Urinary bladder (tissue), 4 donors: ENCODE data around the gene AMZ2. TPM values are rescaled to one million over a fixed set of nuclear protein-coding genes. Genes with fewer than 3 reads are reported as not detected.

Source experiments
- DNase-seq: peaks from one replicate; pipeline ENCODE4 v3.0.0-alpha.2; 2015; ENCODE audit errors: extremely low spot score
- H3K27ac ChIP-seq: one replicate; pipeline ENCODE4 v1.5.1; 2013; ENCODE audit warnings: low read depth, mild to moderate bottlenecking, moderate library complexity
- H3K36me3 ChIP-seq: one replicate; pipeline ENCODE4 v1.6.1; 2013; ENCODE audit warnings: mild to moderate bottlenecking, moderate library complexity; ENCODE audit not compliant: insufficient read depth
- H3K4me1 ChIP-seq: one replicate; pipeline ENCODE4 v1.6.1; 2013; ENCODE audit warnings: mild to moderate bottlenecking, moderate library complexity; ENCODE audit not compliant: insufficient read depth
- H3K4me3 ChIP-seq: one replicate; pipeline ENCODE4 v1.5.1; 2013; ENCODE audit warnings: low read depth, low read length
- WGBS: extraction: QIAGEN DNeasy Blood & Tissue Kit; methylation state at CpG from one replicate; pipeline ENCODE4 v1.1.7; 2013; 5-methylcytosine and 5-hydroxymethylcytosine counted together
- polyA plus RNA-seq: library from polyadenylated mRNA; stranded (reverse); fragments of 200-250 nt; gene quantifications from one replicate; pipeline ENCODE4 v1.2.3, GENCODE V29; 2013
- total RNA-seq: library from RNA; depleted of rRNA; stranded (reverse); fragments of >200 nt; gene quantifications from one replicate; pipeline ENCODE4 v1.2.3, GENCODE V29; 2014
- donor health status: healthy with polysubstance abuse.
- donor health status: healthy.

AMZ2 gene
- total and polyA plus RNA-seq, 2 donors = 45.8 to 54.1 TPM

DNA sequence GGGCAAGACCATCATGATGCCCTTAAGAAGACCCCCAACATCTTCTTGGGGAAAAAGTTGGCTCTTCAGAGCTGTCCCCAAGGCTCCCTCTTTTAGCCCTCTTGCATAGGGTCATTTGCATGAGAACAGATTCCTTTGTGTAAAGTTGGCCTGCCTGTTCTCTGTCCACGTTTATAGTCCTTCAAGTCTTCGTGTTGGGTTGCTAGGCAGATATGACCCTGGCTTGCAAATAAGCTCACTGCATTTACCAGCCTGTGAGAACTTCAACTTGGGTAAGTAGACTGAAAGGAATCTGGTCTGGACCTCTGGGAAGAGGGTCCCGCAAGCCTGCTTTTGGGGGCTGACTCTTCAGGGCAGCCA is 46.3 kb downstream of the AMZ2 start:
- H3K36me3 ChIP-seq = no peaks in the 10 kb centered on the region
- DNase-seq = no peak
- WGBS = 56% methylated on average over 3 of the region's 3 CpGs
- no peak overlapping the region for H3K27ac ChIP-seq
- no peak overlapping the region for H3K4me3 ChIP-seq
- peaks cover 3% of the 10 kb centered on the region for H3K4me1 ChIP-seq

DNA sequence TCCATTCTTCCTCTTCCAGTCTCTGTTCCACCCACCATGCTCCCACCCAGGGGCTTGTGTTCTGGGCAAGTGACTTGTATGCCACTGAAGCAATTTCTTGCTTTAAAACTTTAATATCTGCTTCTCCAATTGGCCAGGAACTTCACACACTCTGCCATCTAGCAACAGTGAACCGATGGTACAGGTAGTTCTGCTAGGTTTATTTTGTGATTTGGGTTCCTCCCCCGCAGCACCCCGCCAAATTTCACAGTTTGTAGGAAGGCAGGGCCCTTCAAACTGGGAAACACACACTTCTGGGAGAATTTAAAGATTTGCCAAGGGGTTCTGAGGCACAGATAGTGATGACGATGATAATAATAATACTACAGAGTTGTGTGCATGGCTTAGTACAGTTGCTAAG is 46.8 kb downstream of the AMZ2 start:
- 87% methylated on average over 4 of the region's 4 CpGs for WGBS
- Histone ChIP-seq H3K4me3 (no peak overlapping the region), H3K36me3 (no peaks in the 10 kb centered on the region), H3K4me1 (peaks cover 3% of the 10 kb centered on the region), H3K27ac (no peak overlapping the region)
- no peak for DNase-seq

DNA sequence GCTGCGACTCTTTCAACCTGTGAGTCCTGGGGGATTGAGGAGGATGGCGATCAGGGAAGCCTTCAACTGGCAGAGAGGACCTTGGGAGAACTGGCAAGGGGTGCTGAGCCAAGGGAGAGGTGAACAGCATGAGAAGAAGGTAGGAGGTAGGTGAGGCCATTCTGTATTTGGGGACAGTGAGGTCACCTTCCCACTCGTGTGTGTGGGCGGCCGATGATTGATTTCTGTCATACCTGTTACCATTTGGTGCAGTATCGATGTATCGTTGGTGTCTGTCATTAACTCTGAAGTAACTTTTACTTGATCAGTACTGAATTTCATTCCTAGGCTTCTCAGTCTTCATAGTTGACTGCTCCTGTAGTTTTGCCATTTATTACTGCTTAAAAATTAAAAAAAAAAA is 47.2 kb downstream of the AMZ2 start:
- DNase-seq = no peak
- Histone ChIP-seq H3K27ac (no peak overlapping the region), H3K36me3 (no peaks in the 10 kb centered on the region), H3K4me1 (peaks cover 3% of the 10 kb centered on the region), H3K4me3 (no peak overlapping the region)
- 88% methylated on average over 7 of the region's 7 CpGs for WGBS

DNA sequence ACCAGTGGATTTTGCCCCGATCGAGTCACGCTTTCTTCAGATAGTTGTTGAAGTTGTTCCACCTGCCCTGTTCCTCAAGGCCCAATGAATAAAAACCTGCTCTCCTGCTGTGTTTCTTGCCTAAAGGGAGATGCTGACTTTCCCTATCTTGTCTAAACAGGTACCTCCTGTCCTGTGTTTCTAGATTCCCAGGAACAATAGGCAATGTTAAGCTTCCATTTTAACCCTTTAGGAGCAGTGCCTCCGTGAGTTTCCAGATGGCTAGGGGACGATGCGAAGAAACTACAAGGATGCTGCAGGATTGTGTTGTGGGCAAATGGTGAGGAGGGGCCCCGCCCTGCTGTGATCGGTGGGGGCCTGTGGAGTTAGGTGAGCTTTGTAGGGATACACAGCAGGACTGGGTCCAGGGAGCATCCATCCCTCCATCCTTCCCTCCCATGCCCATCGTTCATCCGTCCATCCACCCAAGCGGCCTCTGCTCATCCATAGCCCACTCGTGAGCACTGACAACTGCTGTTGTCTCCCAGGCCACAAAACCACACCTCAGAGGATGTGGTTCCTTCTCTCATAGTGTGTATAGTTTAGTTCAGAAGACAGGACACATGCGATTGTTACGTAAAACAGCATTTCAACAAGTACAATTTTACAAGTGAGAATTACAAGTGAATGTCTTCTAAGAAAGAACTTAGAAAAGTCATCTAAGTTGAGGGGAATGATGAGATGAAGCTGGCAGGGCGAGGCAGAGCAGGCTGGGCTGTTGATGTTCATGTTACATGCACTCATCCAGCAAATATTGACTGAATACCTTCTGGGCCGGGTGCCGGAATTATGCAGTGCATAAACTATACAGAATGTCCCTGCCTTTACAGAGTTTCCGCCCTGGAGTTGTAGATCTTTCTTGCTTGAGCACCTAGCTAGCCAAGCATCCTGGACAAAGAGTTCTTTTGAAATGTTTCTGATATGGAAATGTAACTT is 48.7 kb downstream of the AMZ2 start:
- no peak for DNase-seq
- Histone ChIP-seq H3K4me3 (no peak overlapping the region), H3K4me1 (peaks cover under 1% of the 10 kb centered on the region), H3K36me3 (no peaks in the 10 kb centered on the region), H3K27ac (no peak overlapping the region)
- WGBS = 81% methylated on average over 18 of the region's 18 CpGs

DNA sequence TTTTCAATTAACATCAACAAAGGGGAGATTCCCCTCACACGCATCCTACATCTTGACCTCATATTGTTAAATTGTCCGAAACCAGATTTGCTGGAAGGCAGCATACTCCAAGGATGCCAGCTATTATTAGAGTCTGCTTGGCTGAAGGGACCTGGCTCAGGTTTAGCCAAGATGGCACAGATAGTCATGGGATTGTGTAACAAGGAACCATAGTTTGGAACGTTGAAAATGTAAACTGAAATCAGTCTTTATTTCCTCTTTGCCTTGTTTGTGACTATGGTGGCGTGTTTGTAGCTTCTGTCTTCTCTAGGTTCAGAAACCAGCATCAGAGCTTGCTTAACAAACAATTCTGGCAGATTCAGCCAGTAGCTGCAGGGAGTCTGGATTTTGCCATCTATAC is 49.4 kb downstream of the AMZ2 start:
- no peak for DNase-seq
- no peak overlapping the region for H3K27ac ChIP-seq
- H3K4me1 ChIP-seq = no peaks in the 10 kb centered on the region
- WGBS = 77% methylated on average over 4 of the region's 4 CpGs
- no peaks in the 10 kb centered on the region for H3K36me3 ChIP-seq
- H3K4me3 ChIP-seq = no peak overlapping the region

DNA sequence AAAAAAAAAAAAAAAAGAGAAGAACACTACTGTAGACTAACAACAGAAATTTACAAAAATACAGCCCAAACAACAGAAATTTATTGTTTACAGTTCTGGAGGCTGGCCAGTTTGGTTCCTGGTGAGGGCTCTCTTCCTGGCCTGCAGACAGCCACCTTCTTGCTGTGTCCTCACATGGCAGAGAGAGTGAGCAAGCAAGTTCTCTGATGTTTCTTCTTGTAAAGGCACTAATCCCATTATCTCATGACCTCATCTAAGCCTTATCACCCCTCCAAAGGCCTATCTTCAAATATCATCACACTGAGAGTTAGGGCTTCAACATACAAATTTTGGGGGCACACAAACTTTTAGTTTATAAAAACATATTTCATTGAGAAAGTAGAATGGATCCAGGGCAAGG is 50.8 kb downstream of the AMZ2 start:
- H3K4me1 ChIP-seq = no peaks in the 10 kb centered on the region
- no peak for DNase-seq

DNA sequence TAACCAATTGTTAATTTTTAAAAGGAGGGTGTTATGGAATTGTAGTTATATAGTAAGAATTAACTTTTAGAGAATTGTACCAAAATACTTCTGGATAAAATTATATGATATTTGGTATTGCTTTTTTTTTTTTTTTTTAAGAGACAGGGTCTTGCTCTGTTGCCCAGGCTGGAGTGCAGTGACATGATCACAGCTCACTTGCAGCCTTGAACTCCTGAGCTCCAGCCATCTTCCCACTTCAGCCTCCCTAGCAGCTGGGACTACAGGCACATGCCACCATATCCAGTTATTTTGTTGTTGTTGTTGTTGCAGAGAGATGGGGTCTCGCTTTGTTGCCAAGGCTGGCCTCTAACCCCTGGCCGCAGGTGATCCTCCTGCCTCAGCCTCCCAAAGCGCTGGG is 52.0 kb downstream of the AMZ2 start:
- no peak overlapping the region for H3K27ac ChIP-seq
- no peak for DNase-seq
- H3K4me1 ChIP-seq = no peaks in the 10 kb centered on the region
- H3K4me3 ChIP-seq = no peak overlapping the region
- 98% methylated on average over 3 of the region's 3 CpGs for WGBS
- no peaks in the 10 kb centered on the region for H3K36me3 ChIP-seq

More for the DNA sequence above, 50.8 kb downstream of the AMZ2 start:
- Histone ChIP-seq H3K27ac (no peak overlapping the region), H3K36me3 (no peaks in the 10 kb centered on the region), H3K4me3 (no peak overlapping the region)

DNA sequence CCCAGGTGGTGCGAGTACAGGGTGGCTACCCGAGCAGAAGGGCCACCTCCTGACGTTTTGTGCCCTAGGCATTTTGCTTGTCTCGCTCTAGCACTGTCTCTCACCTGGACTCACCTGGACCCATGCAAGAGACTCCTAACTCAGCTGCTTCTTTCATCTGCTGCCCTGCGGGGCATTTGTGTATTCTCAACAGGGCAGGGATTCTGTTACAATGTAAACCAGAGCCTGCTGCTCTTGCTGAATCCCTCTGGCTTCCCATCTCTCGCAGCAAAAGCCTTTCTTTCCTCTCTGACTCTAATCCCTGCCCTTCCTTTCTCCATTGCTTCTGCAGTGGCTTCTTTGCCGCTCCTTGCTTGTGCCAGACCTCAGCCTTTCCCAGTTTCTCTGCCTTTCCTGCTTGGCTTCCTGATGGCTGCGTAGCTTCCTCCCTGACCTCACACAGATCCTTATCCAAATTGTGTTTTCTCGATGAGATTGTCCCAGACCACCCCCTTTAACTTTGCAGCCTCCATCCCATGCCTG is 53.7 kb downstream of the AMZ2 start:
- Histone ChIP-seq H3K36me3 (no peaks in the 10 kb centered on the region), H3K4me1 (no peaks in the 10 kb centered on the region), H3K4me3 (no peak overlapping the region), H3K27ac (no peak overlapping the region)
- DNase-seq = no peak
- WGBS = 59% methylated on average over 9 of the region's 9 CpGs

DNA sequence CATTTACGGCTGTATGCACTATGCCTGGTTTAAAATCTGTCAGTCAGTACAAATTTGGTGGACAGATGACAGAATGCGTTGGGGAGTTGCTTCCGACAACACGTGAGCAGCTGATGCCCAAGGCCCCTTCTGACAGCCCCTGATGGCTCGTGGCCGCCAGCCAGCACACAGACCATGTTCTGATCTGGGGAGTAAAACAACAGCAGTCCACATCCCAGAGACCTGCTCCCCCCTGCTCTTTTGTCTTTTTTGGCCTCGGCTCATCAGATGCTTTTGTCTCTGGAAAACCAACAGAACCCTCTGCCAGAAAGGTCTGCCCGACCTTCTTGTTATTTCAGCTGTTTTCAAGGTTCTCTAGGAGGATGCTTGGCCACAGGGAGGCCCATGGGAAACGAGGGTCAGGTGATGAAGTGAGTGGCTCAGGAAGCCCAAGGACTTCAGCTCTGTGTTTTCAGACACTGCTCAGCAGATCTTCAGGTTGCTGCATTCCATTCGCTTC is 54.3 kb downstream of the AMZ2 start:
- no peak for DNase-seq
- 77% methylated on average over 10 of the region's 10 CpGs for WGBS
- no peaks in the 10 kb centered on the region for H3K36me3 ChIP-seq
- no peak overlapping the region for H3K27ac ChIP-seq
- H3K4me3 ChIP-seq = no peak overlapping the region
- no peaks in the 10 kb centered on the region for H3K4me1 ChIP-seq

DNA sequence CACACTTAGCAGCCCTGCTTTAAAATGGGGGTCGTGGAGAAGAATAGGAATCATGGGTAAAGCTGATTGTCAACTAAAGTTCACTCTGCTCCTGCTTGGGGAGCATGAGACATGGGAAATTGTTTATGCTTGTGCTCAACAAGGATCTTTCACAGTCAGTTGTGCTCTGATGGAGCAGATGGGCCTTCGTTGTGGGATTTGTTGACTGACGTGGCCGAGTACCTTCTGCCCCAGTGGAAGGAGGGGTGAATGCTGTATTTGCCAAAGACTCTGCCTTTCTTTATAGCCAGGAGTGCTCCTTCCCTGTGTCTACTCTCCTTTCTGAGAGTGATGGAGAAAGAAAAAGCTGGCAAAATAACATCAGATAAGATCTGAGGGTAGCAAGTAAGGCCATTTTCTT is 54.8 kb downstream of the AMZ2 start:
- DNase-seq = no peak
- 66% methylated on average over 4 of the region's 4 CpGs for WGBS
- no peaks in the 10 kb centered on the region for H3K36me3 ChIP-seq
- no peak overlapping the region for H3K27ac ChIP-seq
- H3K4me1 ChIP-seq = no peaks in the 10 kb centered on the region
- H3K4me3 ChIP-seq = no peak overlapping the region

DNA sequence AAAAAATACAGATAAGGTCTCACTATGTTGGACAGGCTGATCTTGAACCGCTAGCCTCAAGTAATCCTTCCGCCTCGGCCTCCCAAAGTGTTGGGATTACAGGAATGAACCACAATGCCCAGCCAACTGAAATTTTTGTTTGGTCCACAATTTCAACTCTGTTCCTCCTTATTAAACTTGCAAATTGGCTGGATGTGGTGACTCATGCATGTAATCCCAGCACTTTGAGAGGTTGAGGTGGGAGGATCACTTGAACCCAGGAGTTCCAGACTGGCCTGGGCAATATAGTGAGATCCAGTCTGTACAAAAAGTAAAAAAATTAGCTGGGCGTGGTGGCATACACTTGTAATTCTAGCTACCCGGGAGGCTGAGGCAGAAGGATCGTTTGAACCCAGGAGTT is 56.9 kb downstream of the AMZ2 start:
- Histone ChIP-seq H3K4me3 (no peak overlapping the region), H3K36me3 (no peaks in the 10 kb centered on the region), H3K27ac (no peak overlapping the region), H3K4me1 (no peaks in the 10 kb centered on the region)
- 93% methylated on average over 6 of the region's 6 CpGs for WGBS
- no peak for DNase-seq

DNA sequence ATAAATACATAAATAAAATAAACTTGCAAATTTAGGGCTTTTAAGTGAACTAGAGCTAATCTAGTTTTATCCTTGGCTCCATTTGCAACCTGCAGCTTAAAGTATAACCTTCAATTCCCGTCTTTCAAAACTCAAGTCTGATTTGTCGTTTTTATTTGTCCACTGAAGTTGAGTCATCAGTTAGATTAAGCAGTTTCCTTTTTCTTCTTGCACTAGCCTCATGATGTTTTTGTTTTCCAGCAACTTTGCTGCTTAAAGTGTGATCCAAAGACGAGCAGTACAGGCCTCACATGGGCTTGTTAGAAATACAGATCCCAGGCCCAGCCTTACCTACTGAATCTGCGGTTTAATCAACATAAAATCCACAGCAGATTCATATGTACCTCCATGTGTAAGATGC is 57.3 kb downstream of the AMZ2 start:
- WGBS = 74% methylated on average over 4 of the region's 4 CpGs
- Histone ChIP-seq H3K4me3 (no peak overlapping the region), H3K27ac (no peak overlapping the region), H3K4me1 (no peaks in the 10 kb centered on the region), H3K36me3 (no peaks in the 10 kb centered on the region)
- no peak for DNase-seq
